Esophagus (tissue), 2 donors: ENCODE results near the gene HNRNPLL. TPM values are rescaled to one million over a fixed set of nuclear protein-coding genes. Genes with fewer than 3 reads are reported as not detected.

Experiments
- H3K27ac ChIP-seq, 2 donors: one replicate each; pipeline ENCODE4 v1.5.1; 2013; ENCODE audit warnings: low read depth in 2 of 2, mild to moderate bottlenecking in 2 of 2, inconsistent platforms in 1 of 2, low read length in 1 of 2, moderate library complexity in 1 of 2
- H3K27me3 ChIP-seq, 2 donors: one replicate each; pipeline ENCODE4 v1.6.1; 2013; ENCODE audit warnings: low read length in 2 of 2, control low read depth in 1 of 2, mild to moderate bottlenecking in 1 of 2; ENCODE audit not compliant: insufficient read depth in 2 of 2, control insufficient read depth in 1 of 2
- H3K36me3 ChIP-seq, 2 donors: one replicate each; pipeline ENCODE4 v1.6.1; 2013; ENCODE audit warnings: low read length in 1 of 2; ENCODE audit not compliant: control insufficient read depth in 2 of 2, insufficient read depth in 2 of 2
- H3K4me1 ChIP-seq, 2 donors: one replicate each; pipeline ENCODE4 v1.6.1; 2013; ENCODE audit warnings: low read length in 1 of 2; ENCODE audit not compliant: control insufficient read depth in 2 of 2, insufficient read depth in 2 of 2
- H3K4me3 ChIP-seq, 2 donors: one replicate each; pipeline ENCODE4 v1.5.1; 2013; ENCODE audit warnings: low read length in 2 of 2, mild to moderate bottlenecking in 2 of 2, low read depth in 1 of 2, moderate library complexity in 1 of 2
- H3K9me3 ChIP-seq, 2 donors: one replicate each; pipeline ENCODE4 v1.6.1; 2013; ENCODE audit warnings: mild to moderate bottlenecking in 2 of 2, low read depth in 1 of 2, low read length in 1 of 2, moderate library complexity in 1 of 2; ENCODE audit not compliant: control insufficient read depth in 2 of 2, insufficient read depth in 1 of 2
- WGBS, 2 donors: extraction: QIAGEN DNeasy Blood & Tissue Kit; methylation state at CpG; one replicate each; pipeline ENCODE4 v1.1.7; 2013; 5-methylcytosine and 5-hydroxymethylcytosine counted together
- polyA plus RNA-seq, 2 donors: library from polyadenylated mRNA; stranded (reverse); fragments of 200-250 nt; gene quantifications; one replicate each; pipeline ENCODE4 v1.2.3, GENCODE V29; 2013
- donor health status: healthy with polysubstance abuse.
- donor health status: Bipolar disorder and iron deficiency.

The HNRNPLL gene
- polyA plus RNA-seq, 2 donors, result 5.4 to 9.6 TPM

- Histone ChIP-seq H3K4me3 (no peak overlapping the region), H3K27ac (peak overlapping the region in 1 of 2 donors; percentile 2), H3K36me3 (no peaks in the 10 kb centered on the region), H3K4me1 (peaks cover 0 to 3% of the 10 kb centered on the region in 2 donors), H3K27me3 (no peaks in the 10 kb centered on the region), H3K9me3 (no peaks in the 10 kb centered on the region)
- 73 to 74% methylated on average over 5 of the region's 5 CpGs for WGBS, 2 donors
Measured at GRCh38 chr2:38598200-38598990, 4.3 kb downstream of the HNRNPLL start.

DNA sequence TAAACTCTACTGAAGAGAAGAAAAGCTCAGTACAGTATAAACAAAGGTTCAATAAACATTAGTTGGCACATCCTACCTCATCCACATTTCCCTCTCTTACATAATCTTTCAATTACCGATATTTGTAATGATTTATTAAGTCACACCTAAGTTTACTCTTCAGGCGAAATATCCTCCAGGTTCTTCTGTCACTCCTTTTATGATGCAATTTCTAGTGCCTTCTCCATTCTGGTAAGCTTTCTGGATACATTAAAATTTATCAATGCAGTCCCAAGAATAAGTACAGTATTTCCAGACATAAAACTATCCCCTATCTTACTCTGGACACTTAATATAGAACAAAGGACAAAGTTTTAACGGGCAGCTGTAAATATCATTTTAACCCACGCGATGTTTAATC lies 5.6 kb downstream of the HNRNPLL start:
- no peaks in the 10 kb centered on the region for H3K9me3 ChIP-seq
- H3K27me3 ChIP-seq, result no peaks in the 10 kb centered on the region
- no peak overlapping the region for H3K27ac ChIP-seq
- 66 to 76% methylated on average over 5 of the region's 5 CpGs for WGBS, 2 donors
- H3K4me3 ChIP-seq, result no peak overlapping the region
- no peaks in the 10 kb centered on the region for H3K36me3 ChIP-seq
- H3K4me1 ChIP-seq, result peaks cover 0 to 3% of the 10 kb centered on the region in 2 donors

- no peak overlapping the region for H3K4me3 ChIP-seq
- H3K9me3 ChIP-seq, result no peaks in the 10 kb centered on the region
- no peaks in the 10 kb centered on the region for H3K27me3 ChIP-seq
- no peaks in the 10 kb centered on the region for H3K36me3 ChIP-seq
- H3K4me1 ChIP-seq, result peaks cover 0 to 3% of the 10 kb centered on the region in 2 donors
- H3K27ac ChIP-seq, result peak overlapping the region; percentile 28 to 47
- WGBS, 2 donors, result 86 to 88% methylated on average over 6 of the region's 6 CpGs
Measured at GRCh38 chr2:38596229-38596628, 6.5 kb downstream of the HNRNPLL start.

GRCh38 chr2:38592951-38593350 lies 9.8 kb downstream of the HNRNPLL start:
- WGBS, 2 donors, result 40 to 44% methylated on average over 2 of the region's 2 CpGs
- no peak overlapping the region for H3K4me3 ChIP-seq
- H3K36me3 ChIP-seq, result no peaks in the 10 kb centered on the region
- H3K4me1 ChIP-seq, result no peaks in the 10 kb centered on the region
- H3K27ac ChIP-seq, result no peak overlapping the region
- H3K27me3 ChIP-seq, result no peaks in the 10 kb centered on the region
- no peaks in the 10 kb centered on the region for H3K9me3 ChIP-seq

DNA sequence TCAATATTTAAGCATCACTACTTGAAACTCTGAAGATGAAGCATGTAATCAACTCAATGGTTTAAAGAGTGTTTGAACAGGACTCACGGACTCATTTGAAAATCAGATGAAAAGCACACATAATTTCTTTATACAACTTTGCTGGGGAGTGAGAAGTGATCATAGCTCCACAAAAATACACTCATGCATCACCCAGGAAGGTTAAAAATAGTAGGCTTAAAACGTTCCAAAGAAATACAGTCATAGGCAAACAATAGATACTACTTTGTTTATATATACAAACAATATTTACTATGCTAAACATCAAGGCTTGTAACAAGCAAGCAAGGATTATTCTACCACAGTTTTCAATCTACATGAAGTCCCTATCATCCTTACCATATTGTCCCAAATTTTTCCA lies 11.6 kb downstream of the HNRNPLL start:
- Histone ChIP-seq H3K36me3 (no peaks in the 10 kb centered on the region), H3K9me3 (no peaks in the 10 kb centered on the region), H3K27me3 (no peaks in the 10 kb centered on the region), H3K4me3 (no peak overlapping the region), H3K4me1 (no peaks in the 10 kb centered on the region), H3K27ac (no peak overlapping the region)
- 40 to 48% methylated on average over 2 of the region's 2 CpGs for WGBS, 2 donors

DNA sequence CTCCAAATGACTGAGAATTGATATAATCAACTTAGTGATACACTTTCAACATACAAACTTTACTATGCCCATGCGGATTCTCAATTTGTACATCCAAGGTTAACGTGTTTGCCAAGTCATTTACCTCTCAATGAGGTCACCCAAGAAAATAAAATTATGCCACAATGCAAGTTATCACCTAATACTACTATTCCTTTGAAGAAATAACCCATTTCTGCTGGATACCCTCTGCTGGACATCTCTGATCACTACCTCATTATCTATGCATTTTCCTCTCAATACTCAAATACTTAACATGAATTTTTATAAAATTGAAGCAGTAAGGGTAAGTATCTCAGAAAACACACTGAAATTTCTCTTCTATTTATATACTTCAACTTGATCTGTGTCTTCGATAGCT lies 12.7 kb downstream of the HNRNPLL start:
- H3K4me1 ChIP-seq, result no peaks in the 10 kb centered on the region
- 84% methylated on average over 3 of the region's 3 CpGs for WGBS, 2 donors
- H3K4me3 ChIP-seq, result no peak overlapping the region
- H3K9me3 ChIP-seq, result no peaks in the 10 kb centered on the region
- no peaks in the 10 kb centered on the region for H3K27me3 ChIP-seq
- no peak overlapping the region for H3K27ac ChIP-seq
- H3K36me3 ChIP-seq, result no peaks in the 10 kb centered on the region

DNA sequence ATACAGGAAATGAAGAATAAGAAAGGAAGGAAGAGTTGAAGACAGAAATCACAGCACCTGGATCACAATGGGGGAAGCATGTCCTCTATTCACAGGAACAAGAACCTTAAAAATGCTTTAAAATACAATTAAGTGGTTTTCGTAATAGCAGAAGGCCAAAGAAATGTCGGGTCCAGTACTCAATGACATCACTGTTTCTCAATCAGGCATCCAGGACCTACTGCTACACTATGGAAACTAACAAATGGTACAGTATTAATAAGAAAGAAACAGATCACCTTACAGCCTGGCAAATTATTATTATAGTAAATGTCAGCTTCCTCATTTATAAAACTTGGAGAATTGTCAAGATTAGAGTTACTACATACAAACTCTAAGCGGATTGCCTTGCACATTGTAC lies 15.8 kb downstream of the HNRNPLL start:
- 75 to 78% methylated on average over 3 of the region's 3 CpGs for WGBS, 2 donors
- Histone ChIP-seq H3K9me3 (no peaks in the 10 kb centered on the region), H3K4me1 (no peaks in the 10 kb centered on the region), H3K4me3 (no peak overlapping the region), H3K27me3 (no peaks in the 10 kb centered on the region), H3K27ac (no peak overlapping the region), H3K36me3 (no peaks in the 10 kb centered on the region)

GRCh38 chr2:38584881-38585280 lies 17.8 kb downstream of the HNRNPLL start:
- H3K27me3 ChIP-seq, result no peaks in the 10 kb centered on the region
- no peaks in the 10 kb centered on the region for H3K4me1 ChIP-seq
- peaks cover 0 to 2% of the 10 kb centered on the region in 2 donors for H3K36me3 ChIP-seq
- H3K4me3 ChIP-seq, result no peak overlapping the region
- 85 to 94% methylated on average over 1 of the region's 1 CpG for WGBS, 2 donors
- H3K9me3 ChIP-seq, result no peaks in the 10 kb centered on the region
- H3K27ac ChIP-seq, result no peak overlapping the region

- no peak overlapping the region for H3K4me3 ChIP-seq
- no peak overlapping the region for H3K27ac ChIP-seq
- H3K27me3 ChIP-seq, result no peaks in the 10 kb centered on the region
- H3K9me3 ChIP-seq, result no peaks in the 10 kb centered on the region
- peaks cover 0 to 2% of the 10 kb centered on the region in 2 donors for H3K36me3 ChIP-seq
- no peaks in the 10 kb centered on the region for H3K4me1 ChIP-seq
- WGBS, 2 donors, result 86 to 90% methylated on average over 5 of the region's 5 CpGs
Measured at GRCh38 chr2:38583994-38584393, 18.7 kb downstream of the HNRNPLL start.

DNA sequence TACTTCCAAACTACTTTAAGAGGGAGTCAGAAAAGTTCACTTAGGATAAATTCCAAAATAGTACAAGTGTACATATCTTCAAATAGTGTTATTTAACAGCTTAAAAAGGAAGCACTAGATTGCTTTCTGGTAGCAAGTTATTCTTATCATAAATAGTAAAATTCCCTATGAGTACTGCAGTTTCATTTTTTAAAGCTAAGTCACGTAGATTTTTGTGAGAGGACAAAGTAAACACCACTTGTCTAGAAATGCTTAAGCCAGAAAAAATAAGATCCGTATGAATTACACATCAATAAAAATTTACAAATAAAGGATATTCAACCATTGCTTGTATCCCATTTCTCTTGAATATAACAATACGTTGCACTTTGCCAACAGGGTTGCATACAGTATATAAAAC lies 19.2 kb downstream of the HNRNPLL start:
- WGBS, 2 donors, result 59 to 63% methylated on average over 3 of the region's 3 CpGs
- Histone ChIP-seq H3K36me3 (peaks cover 0 to 2% of the 10 kb centered on the region in 2 donors), H3K4me1 (no peaks in the 10 kb centered on the region)

More for the DNA sequence above, 19.2 kb downstream of the HNRNPLL start:
- Histone ChIP-seq H3K27ac (no peak overlapping the region), H3K9me3 (no peaks in the 10 kb centered on the region), H3K4me3 (no peak overlapping the region), H3K27me3 (no peaks in the 10 kb centered on the region)
